Measurements from ENCODE around the gene ROCK2.

Gene ROCK2

GRCh38 chr2:11182951-11183350, 161.5 kb downstream of the ROCK2 start:
- DNase-seq (ENCODE audit: extremely low spot score): no peak
- ChIA-PET CTCF (interaction anchor here (1.1 to 2.6 kb wide), 7 partner anchors 10 to 400 kb away, joined by 3 to 6 read pairs (median 4); a partner anchor contains a TSS), POLR2A (no interaction called here)
- TF ChIP-seq CTCF (IDR thresholded peaks at IDR 0.05; ENCODE audit: control extremely low read depth, extremely low read depth, low read depth, missing control alignments): no peak

GRCh38 chr2:11180653-11181052, 163.8 kb downstream of the ROCK2 start:
- ChIA-PET CTCF (interaction anchor here (1.3 kb wide), 1 partner anchor 31 kb away, joined by 3 read pairs; no protein-coding TSS in a partner anchor), POLR2A (no interaction called here)
- no peak for DNase-seq (ENCODE audit: extremely low spot score)
- TF ChIP-seq CTCF (IDR thresholded peaks at IDR 0.05; ENCODE audit: control extremely low read depth, extremely low read depth, low read depth, missing control alignments): no peak

GRCh38 chr2:11179899-11180298, 164.5 kb downstream of the ROCK2 start:
- CTCF ChIA-PET: no interaction called here

GRCh38 chr2:11179196-11179595, 165.2 kb downstream of the ROCK2 start:
- no peak for DNase-seq (ENCODE audit: extremely low spot score)
- ChIA-PET CTCF (no interaction called here), POLR2A (no interaction called here)
- TF ChIP-seq CTCF (IDR thresholded peaks at IDR 0.05; ENCODE audit: control extremely low read depth, extremely low read depth, low read depth, missing control alignments): no peak

More at GRCh38 chr2:11179899-11180298, 164.5 kb downstream of the ROCK2 start:
- TF ChIP-seq CTCF (IDR thresholded peaks at IDR 0.05; ENCODE audit: control extremely low read depth, extremely low read depth, low read depth, missing control alignments): no peak
- DNase-seq (ENCODE audit: extremely low spot score): no peak
- POLR2A ChIA-PET: no interaction called here

- POLR2A ChIA-PET: no interaction called here
- DNase-seq (ENCODE audit: extremely low spot score): no peak
- no peak for TF ChIP-seq CTCF (IDR thresholded peaks at IDR 0.05; ENCODE audit: control extremely low read depth, extremely low read depth, low read depth, missing control alignments)
- CTCF ChIA-PET: interaction anchor here (1.5 kb wide), 1 partner anchor 52 kb away, joined by 3 read pairs; no protein-coding TSS in a partner anchor
Observed at GRCh38 chr2:11177871-11178690, 166.4 kb downstream of the ROCK2 start.

GRCh38 chr2:11175293-11175795, 169.1 kb downstream of the ROCK2 start:
- ChIA-PET POLR2A (no interaction called here), CTCF (interaction anchor here (0.7 to 1.1 kb wide), 4 partner anchors 10 to 242 kb away, joined by 3 read pairs; a partner anchor contains a TSS)
- no peak for TF ChIP-seq CTCF (IDR thresholded peaks at IDR 0.05; ENCODE audit: control extremely low read depth, extremely low read depth, low read depth, missing control alignments)
- DNase-seq (ENCODE audit: extremely low spot score): no peak
